Measurements from ENCODE around the gene GGT6.

GRCh38 chr17:4572131-4572530, 11.8 kb upstream of the GGT6 start:
- TF ChIP-seq CTCF (conservative IDR thresholded peaks at IDR 0.05; ENCODE audit: low read depth, low read length) (no peak), EZH2 (IDR thresholded peaks at IDR 0.05; ENCODE audit: low read length, unreplicated experiment) (no peak)

All from PC-3 (cell line).